Measurements from ENCODE around the gene TRAK2.

DNA sequence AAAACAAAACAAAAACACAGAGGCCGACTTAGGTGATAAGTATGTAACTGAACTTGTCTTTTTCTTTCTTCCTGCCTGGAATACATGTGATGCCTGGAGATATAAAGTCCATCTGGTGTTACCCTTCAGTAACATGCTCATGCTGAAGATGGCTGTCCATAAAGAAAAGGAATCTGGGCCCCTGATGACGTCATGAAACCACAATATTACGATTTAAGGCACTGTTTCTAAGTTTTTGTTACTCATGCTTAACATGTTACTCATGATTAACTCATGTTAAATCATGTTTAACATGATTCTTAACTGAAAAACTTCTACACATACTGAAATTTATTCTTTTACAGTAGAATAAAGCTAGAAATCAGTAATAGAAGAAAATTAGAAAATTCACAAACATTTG is 49.3 kb upstream of the TRAK2 start:
- TF ChIP-seq, protein P1, sequence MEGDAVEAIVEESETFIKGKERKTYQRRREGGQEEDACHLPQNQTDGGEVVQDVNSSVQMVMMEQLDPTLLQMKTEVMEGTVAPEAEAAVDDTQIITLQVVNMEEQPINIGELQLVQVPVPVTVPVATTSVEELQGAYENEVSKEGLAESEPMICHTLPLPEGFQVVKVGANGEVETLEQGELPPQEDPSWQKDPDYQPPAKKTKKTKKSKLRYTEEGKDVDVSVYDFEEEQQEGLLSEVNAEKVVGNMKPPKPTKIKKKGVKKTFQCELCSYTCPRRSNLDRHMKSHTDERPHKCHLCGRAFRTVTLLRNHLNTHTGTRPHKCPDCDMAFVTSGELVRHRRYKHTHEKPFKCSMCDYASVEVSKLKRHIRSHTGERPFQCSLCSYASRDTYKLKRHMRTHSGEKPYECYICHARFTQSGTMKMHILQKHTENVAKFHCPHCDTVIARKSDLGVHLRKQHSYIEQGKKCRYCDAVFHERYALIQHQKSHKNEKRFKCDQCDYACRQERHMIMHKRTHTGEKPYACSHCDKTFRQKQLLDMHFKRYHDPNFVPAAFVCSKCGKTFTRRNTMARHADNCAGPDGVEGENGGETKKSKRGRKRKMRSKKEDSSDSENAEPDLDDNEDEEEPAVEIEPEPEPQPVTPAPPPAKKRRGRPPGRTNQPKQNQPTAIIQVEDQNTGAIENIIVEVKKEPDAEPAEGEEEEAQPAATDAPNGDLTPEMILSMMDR (conservative IDR thresholded peaks at IDR 0.05), result no peak
- TF ChIP-seq EZH2 (IDR thresholded peaks at IDR 0.05; ENCODE audit: low read depth), result no peak

Data from PC-9 (cell line).